ENCODE results near the gene GADD45G. TPM values are rescaled to one million over a fixed set of nuclear protein-coding genes. Genes with fewer than 3 reads are reported as not detected.

Gene GADD45G
- total RNA-seq, 1 experiment from 2014 or later, result 4.8 TPM

GRCh38 chr9:89591274-89592212 lies 13.3 kb upstream of the GADD45G start:
- in situ Hi-C loops (cut with HindIII; ENCODE audit: low pct_unique_long_range_greater_than_20kb, low sequenced_read_pairs), result no loop called here
- no peak for DNase-seq (ENCODE audit: low read depth)

GRCh38 chr9:89592213-89592815 lies 12.5 kb upstream of the GADD45G start:
- in situ Hi-C loops (cut with HindIII; ENCODE audit: low pct_unique_long_range_greater_than_20kb, low sequenced_read_pairs), result no loop called here
- no peak for DNase-seq (ENCODE audit: low read depth)

GRCh38 chr9:89592963-89593726 lies 11.7 kb upstream of the GADD45G start:
- DNase-seq (ENCODE audit: low read depth), result peak; percentile 27
- in situ Hi-C loops (cut with HindIII; ENCODE audit: low pct_unique_long_range_greater_than_20kb, low sequenced_read_pairs), result no loop called here

GRCh38 chr9:89593727-89594427 lies 10.9 kb upstream of the GADD45G start:
- DNase-seq (ENCODE audit: low read depth), result peak; percentile 8
- in situ Hi-C loops (cut with HindIII; ENCODE audit: low pct_unique_long_range_greater_than_20kb, low sequenced_read_pairs), result no loop called here

- in situ Hi-C loops (cut with HindIII; ENCODE audit: low pct_unique_long_range_greater_than_20kb, low sequenced_read_pairs), result no loop called here
Measured at GRCh38 chr9:89594811-89595550, 9.8 kb upstream of the GADD45G start.

GRCh38 chr9:89595646-89596045 lies 9.2 kb upstream of the GADD45G start:
- DNase-seq (ENCODE audit: low read depth), result no peak
- in situ Hi-C loops (cut with HindIII; ENCODE audit: low pct_unique_long_range_greater_than_20kb, low sequenced_read_pairs), result no loop called here

More at GRCh38 chr9:89594811-89595550, 9.8 kb upstream of the GADD45G start:
- DNase-seq (ENCODE audit: low read depth), result no peak

- in situ Hi-C loops (cut with HindIII; ENCODE audit: low pct_unique_long_range_greater_than_20kb, low sequenced_read_pairs), result no loop called here
- no peak for DNase-seq (ENCODE audit: low read depth)
Measured at GRCh38 chr9:89596937-89597555, 7.8 kb upstream of the GADD45G start.

- peak; percentile 32 for DNase-seq (ENCODE audit: low read depth)
- in situ Hi-C loops (cut with HindIII; ENCODE audit: low pct_unique_long_range_greater_than_20kb, low sequenced_read_pairs), result no loop called here
Measured at GRCh38 chr9:89597711-89598362, 7.0 kb upstream of the GADD45G start.

GRCh38 chr9:89598363-89598713 lies 6.5 kb upstream of the GADD45G start:
- no peak for DNase-seq (ENCODE audit: low read depth)
- in situ Hi-C loops (cut with HindIII; ENCODE audit: low pct_unique_long_range_greater_than_20kb, low sequenced_read_pairs), result no loop called here

GRCh38 chr9:89598926-89599325 lies 5.9 kb upstream of the GADD45G start:
- DNase-seq (ENCODE audit: low read depth), result no peak
- in situ Hi-C loops (cut with HindIII; ENCODE audit: low pct_unique_long_range_greater_than_20kb, low sequenced_read_pairs), result no loop called here

- no peak for DNase-seq (ENCODE audit: low read depth)
- in situ Hi-C loops (cut with HindIII; ENCODE audit: low pct_unique_long_range_greater_than_20kb, low sequenced_read_pairs), result no loop called here
Measured at GRCh38 chr9:89600831-89601230, 4.0 kb upstream of the GADD45G start.

- no peak for DNase-seq (ENCODE audit: low read depth)
- in situ Hi-C loops (cut with HindIII; ENCODE audit: low pct_unique_long_range_greater_than_20kb, low sequenced_read_pairs), result no loop called here
Measured at GRCh38 chr9:89601306-89601705, 3.5 kb upstream of the GADD45G start.

GRCh38 chr9:89601856-89602562 lies 2.8 kb upstream of the GADD45G start:
- in situ Hi-C loops (cut with HindIII; ENCODE audit: low pct_unique_long_range_greater_than_20kb, low sequenced_read_pairs), result no loop called here
- no peak for DNase-seq (ENCODE audit: low read depth)

- in situ Hi-C loops (cut with HindIII; ENCODE audit: low pct_unique_long_range_greater_than_20kb, low sequenced_read_pairs), result no loop called here
- peak; percentile 72 for DNase-seq (ENCODE audit: low read depth)
Measured at GRCh38 chr9:89602978-89603766, 1.6 kb upstream of the GADD45G start.

- in situ Hi-C loops (cut with HindIII; ENCODE audit: low pct_unique_long_range_greater_than_20kb, low sequenced_read_pairs), result no loop called here
- DNase-seq (ENCODE audit: low read depth), result peak; percentile 70
Measured at GRCh38 chr9:89603767-89604665, 796 bp upstream of the GADD45G start.
